Measurements from ENCODE around the gene BASP1.

Gene BASP1

DNA sequence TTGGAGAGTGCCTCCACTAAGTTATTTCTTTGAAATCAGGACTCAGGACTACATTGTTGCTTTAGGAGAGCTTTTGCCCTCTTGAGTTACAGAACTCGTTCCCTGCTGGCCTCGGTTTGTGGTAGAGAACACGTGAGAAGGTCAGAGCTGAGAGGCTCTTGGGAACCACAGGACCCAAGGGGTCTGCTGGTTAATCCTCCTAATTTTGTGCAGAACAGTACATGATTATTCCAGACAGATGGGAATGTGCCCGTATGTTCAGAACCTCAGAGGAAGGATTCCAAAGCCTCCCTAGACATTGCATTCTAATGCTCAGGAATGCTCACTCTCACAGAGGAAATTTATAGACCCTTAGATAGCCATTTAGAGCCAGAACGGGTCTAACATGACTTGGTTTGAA, 25.2 kb upstream of the BASP1 start:
- DNase-seq: no peak

DNA sequence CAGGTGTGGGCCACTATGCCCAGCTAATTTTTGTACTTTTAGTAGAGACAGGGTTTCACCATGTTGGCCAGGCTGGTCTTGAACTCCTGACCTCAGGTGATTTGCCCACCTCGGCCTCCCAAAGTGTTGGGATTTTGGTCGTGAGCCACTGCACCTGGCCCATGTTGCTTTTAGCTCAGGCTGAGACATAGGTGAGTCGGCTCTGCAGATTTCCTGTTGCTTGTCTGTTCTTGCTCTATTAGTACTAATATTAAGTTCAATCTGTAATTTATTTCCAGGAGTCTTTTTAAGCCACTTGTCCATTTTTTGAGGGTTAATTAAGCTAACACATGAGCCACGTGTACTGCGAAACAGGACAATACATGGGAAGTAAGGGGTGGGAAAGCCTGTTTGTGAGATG, 21.4 kb upstream of the BASP1 start:
- DNase-seq: no peak

DNA sequence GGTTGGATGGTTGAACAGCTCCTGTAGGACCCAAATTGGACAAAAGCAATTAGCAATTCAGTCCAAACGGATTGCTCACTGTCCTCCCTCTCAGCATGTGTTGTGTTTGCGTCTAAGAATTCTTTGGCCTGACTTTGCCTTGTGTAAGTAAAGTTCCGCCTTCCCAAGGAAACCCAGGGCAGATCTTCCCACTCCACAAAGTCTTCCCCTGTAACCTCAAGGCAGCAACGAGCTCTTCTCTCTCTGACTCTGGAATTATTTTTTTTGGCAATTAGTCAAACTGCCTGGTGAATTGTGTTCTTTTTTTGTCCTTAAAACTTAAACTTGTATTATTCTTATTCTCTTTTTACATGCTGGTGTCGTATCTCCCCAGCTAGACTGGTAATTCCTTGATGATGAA, 20.7 kb upstream of the BASP1 start:
- no peak for DNase-seq

DNA sequence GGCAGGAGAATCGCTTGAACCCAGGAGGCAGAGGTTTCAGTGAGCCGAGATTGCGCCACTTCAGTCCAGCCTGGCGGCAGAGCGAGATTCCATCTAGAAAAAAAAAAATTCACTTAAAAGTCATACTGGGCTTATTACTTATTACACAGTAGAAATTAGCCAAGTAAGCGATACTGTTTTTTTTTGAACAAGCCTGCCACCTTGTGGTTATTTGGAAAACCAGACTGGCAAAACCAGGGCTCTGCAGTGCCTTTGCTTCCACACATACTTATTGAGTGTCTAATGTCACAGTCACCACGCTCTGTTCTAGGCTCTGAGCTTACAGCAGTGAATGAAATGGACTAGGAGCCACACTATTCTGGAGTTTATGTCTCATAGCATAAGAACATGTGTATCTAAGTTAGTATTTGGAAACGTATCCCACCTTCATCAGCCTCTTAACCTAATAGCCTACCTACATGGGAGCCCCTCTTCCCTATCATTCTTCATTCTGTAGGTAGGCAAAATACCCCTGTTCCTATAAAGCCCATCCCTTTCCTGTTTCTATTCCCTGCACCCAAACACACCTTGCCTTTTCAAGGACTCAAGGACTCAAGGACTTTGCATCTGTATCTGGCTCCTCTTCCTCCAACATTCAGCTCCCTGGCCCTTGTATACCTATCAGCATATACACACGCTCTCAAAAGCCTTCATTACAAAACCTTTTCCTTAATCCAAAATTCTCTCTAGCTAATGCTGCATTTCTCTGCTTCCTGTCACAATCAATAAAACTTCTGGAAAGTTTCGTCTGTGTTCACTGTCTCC, 13.9 kb upstream of the BASP1 start:
- peak; percentile 66 for DNase-seq

DNA sequence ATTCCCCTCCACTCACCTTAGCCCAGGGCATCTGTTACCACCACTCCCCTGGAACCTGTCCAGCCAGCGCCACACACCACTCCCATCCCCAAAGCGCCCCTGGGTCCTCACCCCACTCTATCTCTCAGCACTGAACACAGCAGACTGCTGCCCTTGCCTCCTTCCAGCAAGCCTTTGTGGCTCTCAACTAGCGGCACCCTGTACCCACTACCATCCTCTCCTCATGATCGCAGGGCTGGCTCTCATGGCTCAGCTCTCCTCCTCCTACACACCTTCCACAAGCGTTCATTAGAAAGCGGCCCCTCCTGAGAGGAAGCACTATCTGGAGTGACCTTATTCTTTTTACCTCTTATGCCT, 13.3 kb upstream of the BASP1 start:
- DNase-seq: no peak

DNA sequence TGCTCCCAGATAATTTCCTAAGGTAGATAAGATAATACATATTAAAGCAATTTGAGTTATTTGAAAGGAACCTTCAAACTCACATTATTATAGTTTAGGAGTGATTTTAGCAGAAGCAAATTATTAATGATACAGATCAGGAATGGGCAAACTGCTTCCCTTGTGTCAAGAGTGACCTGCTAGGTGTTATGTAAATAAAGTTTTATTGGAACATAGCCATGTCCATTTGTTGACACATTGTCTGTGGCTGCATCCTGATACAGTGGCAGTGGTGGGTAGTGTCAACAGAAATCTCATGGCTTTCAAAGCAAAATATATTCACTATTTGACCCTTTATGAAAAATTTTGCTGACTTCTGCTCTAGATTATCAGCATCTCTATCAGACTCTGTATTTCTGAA, 11.4 kb upstream of the BASP1 start:
- no peak for DNase-seq

DNA sequence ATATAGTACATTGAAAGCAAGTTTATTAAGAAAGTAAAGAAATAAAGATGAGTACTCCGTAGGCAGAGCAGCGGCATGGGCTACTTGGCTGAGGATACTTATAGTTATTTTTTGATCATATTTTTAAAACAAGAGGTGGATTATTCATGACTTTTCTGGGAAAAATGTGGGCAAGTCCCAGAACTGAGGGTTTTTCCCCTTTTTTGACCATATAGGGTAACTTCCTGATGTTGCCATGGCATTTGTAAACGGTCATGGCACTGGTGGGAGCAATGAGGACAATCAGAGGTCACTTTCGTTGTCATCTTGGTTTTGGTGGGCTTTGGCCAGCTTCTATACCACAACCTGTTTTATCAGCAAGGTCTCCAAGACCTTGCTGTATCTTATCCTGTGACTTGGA, 5.2 kb upstream of the BASP1 start:
- no peak for DNase-seq

DNA sequence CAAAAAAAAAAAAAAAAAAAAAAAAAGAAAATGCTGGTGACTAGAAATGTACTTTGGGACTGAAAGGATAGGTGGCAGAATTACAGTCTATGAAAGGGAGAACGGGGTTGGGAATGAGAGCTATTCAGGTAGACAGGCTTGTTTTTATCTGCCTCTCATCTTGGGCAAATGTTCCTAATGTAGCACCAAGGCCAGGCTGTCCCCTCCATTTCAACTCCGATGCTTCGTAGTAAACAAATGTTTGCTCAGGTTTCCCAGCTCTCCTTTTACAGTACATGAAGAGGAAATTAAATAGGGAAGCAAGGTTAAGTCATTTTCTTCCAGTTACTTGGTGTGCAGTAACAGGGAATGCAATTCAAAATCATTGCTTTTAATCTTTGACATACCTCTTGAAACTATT, 4.4 kb upstream of the BASP1 start:
- DNase-seq: no peak

DNA sequence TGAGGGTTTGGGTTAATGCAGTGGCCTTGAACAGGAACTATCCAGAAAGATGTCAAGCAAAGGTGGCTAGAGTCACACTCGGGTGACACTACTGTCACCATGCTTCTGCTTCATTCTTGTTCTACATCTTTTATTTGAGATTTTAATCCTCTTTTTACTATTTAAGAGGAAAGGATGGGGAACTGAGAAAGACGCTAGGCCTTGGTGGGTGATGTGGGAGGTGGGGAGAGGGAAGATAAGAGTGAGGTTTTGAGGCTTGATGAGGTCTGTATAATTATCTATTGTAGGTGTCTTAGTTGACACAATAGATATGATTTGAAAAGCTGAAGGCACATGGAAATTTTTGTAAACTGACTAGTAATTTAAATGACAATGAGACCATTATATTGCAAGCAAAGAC, 3.5 kb upstream of the BASP1 start:
- DNase-seq: no peak

DNA sequence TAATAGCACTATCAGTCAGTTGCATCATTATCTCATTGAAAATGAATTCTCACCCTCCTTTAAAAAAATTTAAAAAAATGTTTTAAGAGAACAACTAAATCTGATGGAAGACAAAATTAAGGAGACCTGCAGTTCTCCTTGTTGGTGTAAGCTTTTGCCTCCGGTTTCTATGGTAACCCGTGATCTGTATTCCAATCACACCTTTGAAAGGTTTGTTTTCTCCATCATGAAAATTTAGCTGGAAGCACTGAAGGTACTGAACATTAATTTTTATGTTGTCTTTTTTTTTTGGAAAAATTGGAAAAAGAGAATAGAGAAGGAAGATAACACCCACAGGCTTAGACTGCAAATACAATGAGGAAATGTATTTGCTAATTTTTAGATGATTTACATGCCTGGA, 2.5 kb upstream of the BASP1 start:
- DNase-seq: no peak

DNA sequence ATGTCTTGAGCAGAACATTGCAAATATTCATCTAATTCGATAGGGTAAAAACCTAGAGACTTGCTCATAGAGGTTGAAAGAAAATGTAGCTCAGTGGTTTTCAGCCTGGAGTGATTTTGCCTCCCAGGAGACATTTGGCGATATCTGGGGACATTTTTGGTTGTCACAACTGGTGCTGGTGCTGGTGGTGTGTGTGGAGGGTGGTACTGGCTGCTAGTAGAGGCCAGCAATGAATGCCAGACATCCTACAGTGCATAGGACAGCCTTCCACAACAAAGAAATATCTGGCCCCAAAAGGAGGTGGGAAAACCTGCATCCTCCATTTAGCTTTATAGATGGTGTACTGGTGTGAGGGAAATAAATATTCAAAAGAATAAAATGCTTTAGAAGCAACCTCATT, 2.1 kb upstream of the BASP1 start:
- DNase-seq: no peak

DNA sequence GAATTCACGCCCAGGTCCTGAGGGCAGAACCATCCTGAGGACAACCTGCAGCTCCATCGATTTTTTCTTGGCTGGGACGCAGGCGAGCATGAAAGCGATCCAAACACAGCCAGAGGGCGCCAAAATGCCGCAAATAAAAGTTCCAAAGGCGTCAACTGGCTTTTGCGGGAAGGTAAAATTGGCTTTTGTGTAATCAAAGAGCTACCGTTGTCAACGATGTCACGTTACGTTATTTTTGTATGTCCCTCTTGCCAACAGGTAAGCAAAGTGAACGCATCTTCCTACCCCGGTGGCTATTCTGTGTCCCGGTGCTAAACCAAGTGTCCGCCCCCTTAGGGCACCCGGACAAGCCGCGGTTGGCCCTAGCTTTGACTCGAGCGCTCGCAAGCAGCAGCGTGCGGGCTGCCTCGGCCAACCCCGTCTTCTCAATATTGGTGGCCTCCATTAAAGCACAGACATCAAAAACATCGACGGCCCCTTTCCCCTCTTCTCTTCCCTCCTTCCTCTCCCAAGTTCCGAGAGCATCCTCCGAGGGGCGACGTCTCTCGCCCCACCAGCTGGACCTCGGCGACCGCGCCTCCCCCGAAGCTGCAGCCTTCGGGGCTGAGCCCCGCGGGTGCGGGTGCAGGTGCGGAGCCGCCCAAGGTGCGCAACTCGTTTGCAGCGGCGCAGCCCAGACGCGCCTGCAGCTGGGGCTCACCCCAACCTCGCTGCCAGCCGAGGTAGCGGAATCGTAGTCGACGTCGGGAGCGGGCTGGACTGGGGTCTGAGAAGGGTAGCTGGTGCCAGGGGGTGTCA, 1.1 kb upstream of the BASP1 start:
- DNase-seq: peak; percentile 93

DNA sequence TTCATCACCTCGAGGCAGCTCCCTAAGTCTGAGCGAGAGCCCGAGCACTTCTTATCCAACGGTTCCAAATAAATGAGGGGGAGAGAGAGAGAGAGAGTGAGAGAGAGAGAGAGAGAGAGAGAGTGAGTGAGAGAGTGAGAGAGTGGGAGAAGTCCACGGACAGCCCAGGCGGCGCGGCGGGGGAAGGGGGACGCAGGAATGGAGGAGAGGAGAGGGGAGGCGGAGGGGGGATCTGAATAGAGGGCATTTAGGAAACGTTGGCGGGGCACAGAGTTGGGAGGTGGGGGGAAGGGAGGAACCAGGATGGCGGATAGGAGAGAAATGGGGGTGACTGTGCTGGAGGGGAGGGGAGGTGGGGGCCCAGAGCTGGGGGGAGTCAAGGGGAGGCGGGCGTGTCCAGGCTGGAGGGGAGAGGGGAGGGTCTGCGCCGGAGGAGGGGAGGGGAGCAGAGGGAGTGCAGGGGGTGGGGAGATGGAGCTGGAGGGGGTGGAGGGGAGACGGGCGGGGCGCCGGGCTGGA, 398 bp upstream of the BASP1 start:
- DNase-seq: no peak

DNA sequence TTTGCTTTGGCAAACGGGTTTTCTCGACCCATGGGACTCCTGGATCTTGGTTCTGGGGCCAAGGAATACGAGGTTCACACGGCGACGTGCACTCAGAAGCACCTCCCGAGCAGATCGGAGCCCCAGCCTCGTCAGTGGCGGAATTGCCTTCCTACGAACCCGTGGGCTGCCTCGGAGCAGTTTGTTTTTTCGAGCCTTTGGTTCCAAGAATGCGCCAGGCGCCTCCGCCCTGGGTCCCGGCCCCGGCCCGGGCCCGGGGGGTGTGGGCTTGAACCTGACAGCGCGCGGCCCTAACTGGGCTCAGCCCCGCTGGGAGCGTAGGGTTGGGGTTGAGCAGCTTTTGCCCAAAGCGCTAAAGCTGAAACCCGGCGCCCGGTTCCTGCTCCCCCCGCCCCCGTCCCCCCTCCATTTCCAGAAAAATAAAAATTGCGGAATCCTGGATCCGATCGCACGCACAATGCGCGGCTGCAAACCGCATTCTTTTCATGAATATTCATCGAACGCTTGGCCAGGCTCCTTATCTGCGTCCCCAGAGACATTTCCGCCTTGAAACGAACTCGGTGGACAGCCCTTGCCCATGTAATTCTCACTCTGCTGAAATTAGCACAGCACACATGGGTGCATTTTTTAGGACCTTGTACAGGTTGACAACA, 1.0 kb downstream of the BASP1 start:
- DNase-seq: no peak

DNA sequence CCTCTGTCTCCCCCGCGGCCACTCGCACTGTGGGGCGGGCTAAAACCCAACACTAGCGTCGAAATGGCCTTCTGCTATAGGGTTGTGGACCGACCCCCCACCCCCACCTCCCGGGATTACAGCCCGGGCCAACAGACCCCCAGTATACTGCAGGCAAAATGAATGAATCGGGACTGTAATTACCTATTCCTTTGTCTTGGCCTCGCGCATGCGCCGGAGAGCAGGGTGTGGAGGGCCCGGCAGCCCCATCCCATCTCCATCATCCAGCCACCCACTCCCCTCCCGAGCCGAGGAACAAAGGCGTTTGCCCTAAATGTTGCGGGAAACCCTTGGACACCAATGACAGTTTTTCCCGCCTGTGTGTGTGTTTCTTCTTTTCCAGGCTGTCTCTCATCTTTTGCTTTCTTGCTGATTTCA, 1.6 kb downstream of the BASP1 start:
- peak; percentile 85 for DNase-seq

DNA sequence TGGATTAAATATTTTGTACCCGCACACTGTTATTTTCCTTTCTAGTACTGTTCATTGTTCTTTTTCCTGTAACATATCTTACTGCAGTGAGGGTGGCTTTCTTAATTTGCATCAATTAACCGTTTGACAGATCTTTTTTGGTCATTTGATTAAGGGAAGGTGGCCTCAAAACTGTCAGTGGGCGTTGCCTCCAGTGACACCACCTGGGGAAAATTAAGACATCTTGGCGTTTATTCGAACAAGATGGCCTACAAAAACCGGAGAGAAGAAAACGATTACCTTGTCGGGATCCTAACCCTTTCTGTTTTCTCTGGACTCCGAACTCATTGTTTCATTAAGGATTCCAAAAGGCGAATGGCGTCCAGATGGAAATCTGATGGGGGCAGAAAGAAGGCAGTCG, 2.0 kb downstream of the BASP1 start:
- DNase-seq: no peak

DNA sequence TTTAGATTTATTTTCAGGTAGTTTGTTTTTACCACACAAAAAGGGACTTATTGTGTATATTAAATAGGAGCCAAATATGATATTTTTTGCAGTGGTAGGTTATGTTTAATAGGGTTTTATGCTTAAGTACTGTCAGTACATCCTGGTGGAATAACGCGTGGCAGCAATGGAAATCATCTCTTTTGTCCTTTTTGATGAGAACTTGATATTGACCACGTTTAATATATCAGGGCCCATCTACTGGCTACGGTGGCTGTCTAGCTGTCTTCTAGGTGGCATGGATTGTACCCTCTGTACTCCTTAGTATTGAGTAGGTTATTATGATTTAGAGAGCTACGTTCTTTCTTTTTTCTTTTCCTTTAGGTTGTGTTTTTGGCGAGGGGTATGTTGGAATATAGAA, 2.6 kb downstream of the BASP1 start:
- no peak for DNase-seq

DNA sequence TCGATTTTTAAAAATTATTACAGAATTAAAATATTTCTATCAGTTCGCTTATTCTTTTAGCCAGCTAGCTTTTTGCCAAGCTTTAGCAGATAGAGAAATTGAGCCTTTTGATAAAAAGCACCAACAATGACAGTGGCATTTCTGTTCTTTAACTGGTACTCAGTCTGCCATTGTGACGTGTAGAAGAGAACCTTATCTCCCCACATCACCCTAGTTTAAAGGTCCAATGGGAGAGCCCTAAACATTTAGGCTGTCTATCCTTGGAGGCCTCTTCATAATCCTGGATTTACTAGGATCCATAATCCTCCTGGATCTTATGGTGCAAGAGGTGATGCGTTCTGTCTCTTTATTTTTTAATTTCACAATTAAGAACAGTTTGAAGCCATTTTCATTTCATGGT, 3.0 kb downstream of the BASP1 start:
- no peak for DNase-seq

DNA sequence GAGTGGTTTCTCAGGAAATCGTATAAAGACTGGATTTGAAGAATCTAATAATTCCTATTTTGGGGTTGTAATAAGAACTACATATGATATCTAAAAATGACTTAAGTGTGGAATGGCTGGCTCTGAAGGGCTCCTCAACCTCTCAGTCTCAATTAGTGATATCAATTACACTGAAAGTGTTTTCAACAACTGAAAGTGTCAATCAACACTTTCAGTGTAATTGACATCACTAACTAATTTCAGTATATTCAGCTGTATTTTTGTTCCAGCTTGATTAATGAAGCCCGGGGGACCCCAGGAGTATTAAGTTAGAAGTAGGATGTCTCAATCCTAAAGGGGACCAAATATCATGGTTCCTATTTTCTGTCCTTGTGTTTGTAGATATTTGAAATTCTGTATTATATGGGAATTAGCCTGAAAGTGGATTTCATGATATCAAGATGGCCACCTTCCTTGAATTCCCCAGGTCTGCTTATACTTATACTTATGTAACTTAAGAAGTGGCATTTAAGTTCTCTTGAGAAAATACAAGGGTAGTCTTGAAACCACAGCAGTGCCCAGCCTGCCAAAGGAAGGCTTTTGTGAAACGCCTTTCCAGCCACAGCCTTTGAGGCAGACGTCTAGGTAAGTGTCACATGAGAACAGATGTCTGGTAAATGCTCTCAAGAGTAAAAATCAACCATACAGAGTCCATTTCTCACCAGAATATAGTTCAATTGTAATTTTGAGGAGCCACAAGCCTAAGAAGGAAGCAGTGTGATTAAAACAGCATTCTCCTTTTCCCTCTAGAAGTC, 4.6 kb downstream of the BASP1 start:
- DNase-seq: no peak

DNA sequence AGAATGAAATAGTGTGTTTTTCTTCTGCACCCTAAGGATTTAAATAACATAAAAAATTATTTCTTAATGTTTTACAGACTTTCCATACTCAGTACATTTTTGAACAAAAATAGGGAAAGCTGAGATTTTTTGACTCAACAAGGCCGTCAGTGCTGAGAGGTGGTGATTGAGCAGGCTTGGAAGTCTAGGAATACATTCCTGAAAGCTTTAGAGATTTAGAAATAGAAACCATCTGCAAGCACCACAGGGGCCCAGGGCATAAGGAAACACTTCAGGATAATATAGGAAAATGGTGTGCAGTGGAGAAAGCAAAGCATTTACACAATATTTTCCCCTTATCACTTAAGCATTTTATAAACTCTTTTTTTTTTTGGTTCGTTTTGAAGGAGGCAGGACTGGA, 5.2 kb downstream of the BASP1 start:
- no peak for DNase-seq

DNA sequence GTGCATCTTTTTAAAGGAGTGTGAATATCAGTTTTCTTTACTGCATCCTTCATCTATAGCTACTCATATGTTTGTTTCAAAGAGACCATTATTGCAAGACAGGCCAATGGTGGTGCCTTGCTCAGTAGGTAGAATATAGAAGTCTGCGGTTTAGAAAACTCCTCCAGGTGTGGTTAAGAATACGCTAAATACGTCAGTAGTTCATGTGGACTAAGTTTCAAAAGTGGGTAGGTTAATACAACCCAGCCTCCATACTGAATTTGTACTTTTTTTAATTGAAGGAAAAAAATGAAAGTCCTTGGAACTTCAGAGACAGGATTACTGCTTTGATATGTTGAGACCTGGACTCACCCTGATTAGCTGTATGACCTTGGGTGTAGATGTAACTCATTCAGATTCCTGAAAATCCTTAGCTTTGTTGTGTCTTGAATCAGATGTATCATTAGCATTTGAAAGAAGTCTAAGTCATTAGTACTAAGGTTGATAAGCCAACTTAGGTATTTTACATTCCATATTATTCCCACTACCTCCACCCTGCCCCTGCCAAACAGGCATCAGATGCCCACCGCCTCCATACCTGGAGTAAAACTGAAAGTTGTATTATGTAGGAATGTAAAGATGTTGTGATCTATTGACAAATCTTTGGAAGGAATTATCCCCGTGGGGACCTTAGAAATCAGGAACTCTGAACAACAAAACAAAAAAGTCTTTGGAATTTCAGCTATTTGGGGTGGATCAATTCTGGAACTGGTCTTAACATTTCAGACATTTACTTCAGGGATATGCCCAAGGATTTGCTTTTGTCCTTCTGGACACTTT, 6.1 kb downstream of the BASP1 start:
- DNase-seq: no peak

DNA sequence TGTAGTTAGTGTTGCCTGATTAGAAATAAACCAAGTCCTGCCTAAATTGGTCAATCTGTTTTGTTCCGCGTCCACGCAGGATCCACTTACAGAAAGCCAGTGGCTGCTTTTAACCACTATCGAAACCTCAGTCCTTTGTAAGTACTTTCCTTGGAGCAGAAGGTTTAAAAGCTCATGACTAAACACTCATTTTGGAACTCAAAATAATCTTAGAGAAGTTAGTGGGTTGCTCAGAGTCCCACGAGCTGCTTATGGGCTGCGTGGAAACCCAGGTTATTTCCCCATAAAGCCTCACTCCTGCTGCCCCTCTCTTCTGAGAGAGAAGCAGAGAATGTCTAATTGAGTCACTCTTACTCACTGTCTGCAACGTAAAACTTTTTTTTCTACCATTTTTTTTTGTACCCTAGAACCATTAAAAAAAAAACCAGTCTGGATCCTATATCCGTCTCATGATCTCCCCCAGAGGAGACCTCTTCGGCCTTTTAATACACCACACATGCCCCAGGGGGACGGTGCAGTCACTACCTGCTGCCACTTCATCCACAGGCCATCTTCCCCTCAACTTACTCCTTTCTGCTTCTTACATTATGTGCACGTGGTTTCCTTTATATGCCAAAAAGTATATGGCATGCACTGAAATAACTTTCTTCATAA, 7.6 kb downstream of the BASP1 start:
- DNase-seq: no peak

Data from NCI-H2081 treated with DMSO at 0.1 percent for 48 hours (cell line).